IPS DF 6.9 (cell line): ENCODE measurements around the gene TAPBP.
A peak's percentile ranks its signal among the peaks of the same experiment; 100 is the strongest.
"Not testable (repeated sequence)": the region's sequence is repeated elsewhere in the genome, so short reads cannot be mapped to it uniquely, and the experiment has no call there.

Experiments used
- DNase-seq: peaks from one replicate; pipeline ENCODE4 v3.0.0-alpha.2; 2013; ENCODE audit warnings: low read depth, low spot score
- H3K27ac ChIP-seq: one replicate; pipeline ENCODE4 v1.5.1; 2013; ENCODE audit warnings: low read length, control low read depth
- H3K27me3 ChIP-seq: 2 replicates; pipeline ENCODE4 v1.6.1; 2013; ENCODE audit warnings: mild to moderate bottlenecking, low read length; ENCODE audit not compliant: control insufficient read depth, insufficient read depth
- H3K36me3 ChIP-seq: 2 replicates; pipeline ENCODE4 v1.6.1; 2013; ENCODE audit warnings: low read length; ENCODE audit not compliant: control insufficient read depth, insufficient read depth
- H3K4me1 ChIP-seq: 2 replicates; pipeline ENCODE4 v1.6.1; 2013; ENCODE audit warnings: low read length; ENCODE audit not compliant: control insufficient read depth, insufficient read depth
- H3K4me3 ChIP-seq: 2 replicates; pipeline ENCODE4 v1.5.1; 2013; ENCODE audit warnings: mild to moderate bottlenecking, low read length
- H3K9me3 ChIP-seq: 2 replicates; pipeline ENCODE4 v1.6.1; 2013; ENCODE audit warnings: low read length, inconsistent platforms; ENCODE audit not compliant: control insufficient read depth, insufficient read depth
- whole genome bisulfite sequencing: extraction: QIAGEN DNeasy Blood & Tissue Kit; methylation state at CpG from one replicate; pipeline ENCODE4 v1.1.7; 2013; ENCODE audit warnings: mixed read lengths, missing lambda C conversion rate; ENCODE audit not compliant: insufficient read length, insufficient coverage; 5-methylcytosine and 5-hydroxymethylcytosine counted together

TAPBP gene

DNA sequence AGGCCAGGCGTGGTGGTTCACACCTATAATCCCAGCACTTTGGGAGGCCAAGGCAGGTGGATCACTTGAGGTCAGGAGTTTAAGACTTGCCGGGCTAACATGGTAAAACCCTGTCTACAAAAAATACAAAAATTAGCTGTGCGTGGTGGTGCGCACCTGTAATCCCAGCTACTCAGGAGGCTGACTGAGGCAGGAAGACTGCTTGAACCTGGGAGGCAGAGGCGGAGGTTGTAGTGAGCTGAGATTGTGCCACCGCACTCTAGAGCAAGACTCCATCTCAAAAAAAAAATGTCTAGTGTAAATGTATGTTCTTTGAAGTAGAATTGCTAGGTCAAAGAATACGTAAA is 29.7 kb upstream of the TAPBP start:
- DNase-seq, H3K27me3 ChIP-seq, H3K27ac ChIP-seq, H3K4me1 ChIP-seq, H3K36me3 ChIP-seq, H3K9me3 ChIP-seq, H3K4me3 ChIP-seq: not testable (repeated sequence)
- WGBS = no CpG with 5 or more reads among the region's 7 CpGs

DNA sequence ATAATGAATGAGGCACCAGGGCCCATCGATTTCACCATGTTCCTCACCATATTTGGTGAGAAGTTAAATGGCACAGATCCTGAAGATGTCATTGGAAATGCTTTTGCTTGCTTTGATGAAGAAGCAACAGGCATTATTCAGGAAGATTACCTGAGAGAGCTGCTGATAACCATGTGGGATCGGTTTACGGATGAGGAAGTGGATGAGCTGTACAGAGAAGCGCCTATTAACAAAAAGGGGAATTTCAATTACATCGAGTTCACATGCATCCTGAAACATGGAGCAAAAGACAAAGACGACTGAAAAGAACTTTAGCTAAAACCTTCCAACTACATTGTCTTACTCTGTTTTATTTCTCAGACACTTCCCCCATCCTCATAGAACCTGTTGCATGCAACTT is 25.3 kb upstream of the TAPBP start:
- no peak overlapping the region for H3K4me3 ChIP-seq
- DNase-seq = no peak
- H3K4me1 ChIP-seq = no peaks in the 10 kb centered on the region
- no peak overlapping the region for H3K27ac ChIP-seq
- H3K27me3 ChIP-seq = no peaks in the 10 kb centered on the region
- no CpG with 5 or more reads among the region's 6 CpGs for WGBS
- H3K36me3 ChIP-seq = no peaks in the 10 kb centered on the region
- no peaks in the 10 kb centered on the region for H3K9me3 ChIP-seq

DNA sequence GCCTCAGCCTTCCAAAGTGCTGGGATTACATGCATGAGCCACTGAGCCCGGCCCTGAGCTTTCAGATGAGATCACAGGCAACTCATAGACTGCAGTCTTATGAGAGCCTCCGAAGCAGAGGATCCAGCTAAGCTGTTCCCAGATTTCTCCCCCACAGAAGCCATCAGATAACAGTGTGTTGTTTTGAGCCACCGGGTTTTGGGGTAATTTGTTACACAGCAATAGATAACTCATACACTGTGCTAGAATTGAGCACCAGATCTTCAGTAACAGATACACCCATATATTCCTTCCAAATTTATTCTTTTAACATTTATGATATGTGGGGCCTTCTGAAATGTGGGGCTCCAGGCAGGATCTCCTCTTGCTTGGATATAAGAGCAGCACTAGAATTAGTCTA is 22.6 kb upstream of the TAPBP start:
- no peaks in the 10 kb centered on the region for H3K36me3 ChIP-seq
- H3K27me3 ChIP-seq = no peaks in the 10 kb centered on the region
- no peaks in the 10 kb centered on the region for H3K4me1 ChIP-seq
- H3K27ac ChIP-seq = no peak overlapping the region
- no peaks in the 10 kb centered on the region for H3K9me3 ChIP-seq
- no peak overlapping the region for H3K4me3 ChIP-seq
- DNase-seq = no peak
- no CpG with 5 or more reads among the region's 3 CpGs for WGBS

GRCh38 chr6:33335916-33336315 is 22.0 kb upstream of the TAPBP start:
- Histone ChIP-seq H3K4me1 (no peaks in the 10 kb centered on the region), H3K9me3 (no peaks in the 10 kb centered on the region), H3K27me3 (no peaks in the 10 kb centered on the region), H3K27ac (no peak overlapping the region), H3K4me3 (no peak overlapping the region), H3K36me3 (no peaks in the 10 kb centered on the region)
- no CpG with 5 or more reads among the region's 4 CpGs for WGBS
- no peak for DNase-seq

DNA sequence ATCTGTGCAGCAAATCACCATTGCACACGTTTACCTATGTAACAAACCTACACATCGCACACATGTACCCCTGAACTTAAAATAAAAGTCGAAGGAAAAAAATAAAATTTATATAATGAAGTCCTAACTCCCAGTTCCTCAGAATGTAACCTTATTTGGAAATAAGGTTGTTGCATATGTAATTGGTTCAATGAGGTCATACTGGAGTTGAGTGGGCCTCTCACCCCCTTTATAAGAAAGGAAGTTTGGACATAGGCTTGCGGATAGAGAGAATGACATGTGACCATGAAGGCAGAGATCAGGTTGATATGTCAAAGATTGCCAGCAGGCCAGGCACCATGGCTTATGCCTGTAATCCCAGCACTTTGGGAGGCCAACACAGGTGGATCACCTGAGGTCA is 19.8 kb upstream of the TAPBP start:
- Histone ChIP-seq H3K9me3 (no peaks in the 10 kb centered on the region), H3K4me3 (no peak overlapping the region), H3K4me1 (no peaks in the 10 kb centered on the region), H3K36me3 (no peaks in the 10 kb centered on the region), H3K27ac (no peak overlapping the region), H3K27me3 (no peaks in the 10 kb centered on the region)
- WGBS = no CpG with 5 or more reads among the region's 4 CpGs
- no peak for DNase-seq

DNA sequence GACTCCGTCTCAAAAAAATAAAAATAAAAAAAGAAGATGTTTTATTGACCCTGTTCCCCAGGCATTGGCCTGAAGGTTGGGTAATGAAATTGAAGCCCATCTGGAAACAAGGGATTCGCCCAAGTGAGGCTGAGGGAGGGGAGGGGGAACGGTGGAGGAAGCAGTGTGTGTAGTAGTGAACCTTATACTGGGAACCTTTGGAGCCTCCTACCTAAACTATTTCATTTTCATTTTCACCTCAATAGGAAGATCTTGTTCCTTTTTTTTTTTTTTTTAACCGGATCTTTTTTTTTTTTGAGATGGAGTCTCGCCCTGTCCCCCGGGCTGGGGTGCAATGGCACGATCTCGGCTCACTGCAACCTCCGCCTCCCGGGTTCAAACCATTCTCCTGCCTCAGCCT is 16.9 kb upstream of the TAPBP start:
- WGBS = no CpG with 5 or more reads among the region's 10 CpGs

DNA sequence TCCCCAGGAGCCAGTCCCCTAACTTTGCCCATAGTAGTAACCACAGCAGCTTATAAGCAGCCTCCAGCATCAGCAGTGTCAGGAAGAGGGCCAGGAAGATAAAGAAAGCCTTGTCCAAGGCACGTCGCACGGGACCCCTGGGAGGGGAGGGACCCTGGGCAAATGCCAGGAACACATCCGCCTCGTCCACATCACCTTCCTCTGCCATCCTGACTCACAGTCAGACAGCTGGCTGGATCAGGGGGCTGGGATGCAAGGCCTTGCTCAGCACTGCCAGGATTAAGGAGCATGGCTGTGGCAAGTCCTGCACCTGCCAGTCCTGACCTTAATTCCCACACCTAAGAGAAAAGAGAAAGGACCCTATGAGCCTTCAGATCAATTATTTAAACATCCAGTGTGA is 15.2 kb upstream of the TAPBP start:
- Histone ChIP-seq H3K9me3 (no peaks in the 10 kb centered on the region), H3K27ac (no peak overlapping the region), H3K4me1 (no peaks in the 10 kb centered on the region), H3K27me3 (no peaks in the 10 kb centered on the region), H3K4me3 (no peak overlapping the region), H3K36me3 (no peaks in the 10 kb centered on the region)
- WGBS = no CpG with 5 or more reads among the region's 5 CpGs
- DNase-seq = no peak

More for the DNA sequence above, 16.9 kb upstream of the TAPBP start:
- Histone ChIP-seq H3K4me3 (no peak overlapping the region), H3K9me3 (no peaks in the 10 kb centered on the region), H3K36me3 (no peaks in the 10 kb centered on the region), H3K27me3 (no peaks in the 10 kb centered on the region), H3K27ac (no peak overlapping the region), H3K4me1 (no peaks in the 10 kb centered on the region)
- DNase-seq = no peak

- no peaks in the 10 kb centered on the region for H3K9me3 ChIP-seq
- H3K4me1 ChIP-seq = peaks cover 2% of the 10 kb centered on the region; the same call in 1 of the 2 replicates
- no peak overlapping the region for H3K27ac ChIP-seq
- no peak overlapping the region; the same call in 1 of the 2 replicates for H3K4me3 ChIP-seq
- H3K36me3 ChIP-seq = peaks cover 16% of the 10 kb centered on the region
- WGBS = no CpG with 5 or more reads among the region's 7 CpGs
- DNase-seq = no peak
- H3K27me3 ChIP-seq = no peaks in the 10 kb centered on the region
Measured at GRCh38 chr6:33324125-33324524, 10.2 kb upstream of the TAPBP start.

DNA sequence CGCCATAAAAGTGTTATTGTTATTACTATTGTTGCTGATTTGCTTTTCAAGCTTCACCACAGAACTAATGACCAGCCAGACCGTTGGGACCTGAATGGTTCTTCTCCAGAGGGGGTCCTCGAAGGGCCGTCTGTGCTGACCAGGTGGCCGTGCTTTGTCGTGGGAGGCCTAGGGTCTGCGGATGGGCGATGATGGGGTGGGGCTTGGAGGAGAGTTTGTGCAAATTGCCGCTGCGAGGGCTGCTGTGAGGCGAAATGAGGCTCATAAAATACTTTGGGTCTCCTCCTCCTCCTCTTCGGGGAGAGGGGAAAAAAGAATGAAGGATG is 9.7 kb upstream of the TAPBP start:
- peaks cover 4% of the 10 kb centered on the region; the same call in 1 of the 2 replicates for H3K4me1 ChIP-seq
- H3K36me3 ChIP-seq = peaks cover 22% of the 10 kb centered on the region
- no peak for DNase-seq
- no peak overlapping the region for H3K27ac ChIP-seq
- WGBS = no CpG with 5 or more reads among the region's 12 CpGs
- H3K4me3 ChIP-seq = peak overlapping the region; percentile 64; the same call in 1 of the 2 replicates
- no peaks in the 10 kb centered on the region for H3K9me3 ChIP-seq
- H3K27me3 ChIP-seq = no peaks in the 10 kb centered on the region

DNA sequence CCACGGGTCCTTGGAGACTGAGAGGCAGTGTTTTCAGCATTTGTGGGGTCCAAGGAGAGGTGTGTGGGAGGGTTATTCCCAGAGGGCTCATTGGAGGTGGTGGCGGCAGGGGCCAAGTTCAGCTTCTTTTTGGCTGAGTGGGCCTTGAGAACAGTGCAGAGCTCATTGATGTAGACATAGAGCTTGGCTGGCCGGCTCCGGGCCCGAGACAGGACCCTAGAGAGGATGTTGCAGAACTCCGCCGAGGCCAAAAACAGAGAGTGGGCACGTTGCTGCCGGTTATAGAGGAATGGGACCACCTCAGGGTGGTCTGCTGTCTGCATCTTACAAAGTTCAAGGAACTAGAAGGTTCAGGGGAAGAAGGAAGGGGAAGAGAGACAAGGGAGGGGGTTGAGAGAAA is 7.3 kb upstream of the TAPBP start:
- no peak for DNase-seq
- no CpG with 5 or more reads among the region's 9 CpGs for WGBS
- Histone ChIP-seq H3K4me1 (peaks cover 4% of the 10 kb centered on the region; the same call in 1 of the 2 replicates), H3K4me3 (no peak overlapping the region), H3K27ac (no peak overlapping the region), H3K27me3 (no peaks in the 10 kb centered on the region), H3K9me3 (no peaks in the 10 kb centered on the region), H3K36me3 (peaks cover 22% of the 10 kb centered on the region)

DNA sequence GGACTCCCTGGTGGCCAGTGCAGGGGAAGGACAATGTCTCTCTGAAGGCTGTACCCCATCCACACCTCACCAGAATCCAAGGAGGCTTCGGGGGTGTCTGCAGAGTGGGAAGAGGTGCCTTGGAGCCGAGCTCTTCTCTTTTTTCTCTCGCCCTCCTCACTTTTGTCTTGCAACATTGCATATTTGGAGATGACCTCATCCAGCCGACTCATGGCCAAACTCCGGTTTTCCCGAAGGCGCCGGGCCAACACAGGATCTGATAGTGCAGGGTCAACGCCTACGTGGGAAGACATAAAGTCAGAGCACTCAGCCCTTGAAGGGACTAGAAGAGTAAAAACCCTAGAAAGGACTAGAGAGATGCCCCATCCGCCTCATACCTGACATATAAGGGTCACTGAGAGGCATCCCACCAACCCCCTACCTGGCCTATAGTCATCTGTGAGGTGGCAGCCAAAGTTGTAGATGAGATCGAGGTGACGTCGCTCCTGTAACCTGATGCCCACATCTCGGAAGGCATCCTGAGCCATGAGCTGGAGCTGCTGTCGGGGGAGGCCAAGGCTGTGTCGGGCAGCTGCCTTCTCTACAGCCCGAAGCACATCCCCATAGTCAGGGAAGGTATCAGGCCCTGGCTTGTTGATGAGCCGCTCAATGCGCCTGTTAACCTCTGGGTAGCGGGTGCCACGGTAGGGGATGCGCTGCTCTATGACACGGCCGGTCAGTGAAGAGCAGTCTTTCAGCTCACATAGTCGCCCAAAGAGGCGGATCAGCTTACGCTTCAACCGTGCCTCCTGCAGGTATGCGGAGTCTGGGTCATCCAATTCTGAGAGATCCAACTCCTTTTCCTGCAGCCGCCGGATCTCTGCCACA is 6.7 kb upstream of the TAPBP start:
- H3K36me3 ChIP-seq = peaks cover 22% of the 10 kb centered on the region
- no CpG with 5 or more reads among the region's 32 CpGs for WGBS
- no peak overlapping the region for H3K27ac ChIP-seq
- no peaks in the 10 kb centered on the region for H3K9me3 ChIP-seq
- no peak overlapping the region for H3K4me3 ChIP-seq
- no peaks in the 10 kb centered on the region for H3K27me3 ChIP-seq
- peaks cover 4% of the 10 kb centered on the region; the same call in 1 of the 2 replicates for H3K4me1 ChIP-seq
- DNase-seq = no peak
